Stimulated activated CD4-positive, alpha-beta T cell treated with anti-CD3 and anti-CD28 coated beads, Interleukin-1b, Interleukin-23, amount 100 ng/mL, for 48 hours (primary cell): ENCODE measurements around the gene PAX8.

Experiments
- DNase-seq: peaks from one replicate; pipeline ENCODE4 v3.0.0-alpha.2; 2020

The PAX8 gene

DNA sequence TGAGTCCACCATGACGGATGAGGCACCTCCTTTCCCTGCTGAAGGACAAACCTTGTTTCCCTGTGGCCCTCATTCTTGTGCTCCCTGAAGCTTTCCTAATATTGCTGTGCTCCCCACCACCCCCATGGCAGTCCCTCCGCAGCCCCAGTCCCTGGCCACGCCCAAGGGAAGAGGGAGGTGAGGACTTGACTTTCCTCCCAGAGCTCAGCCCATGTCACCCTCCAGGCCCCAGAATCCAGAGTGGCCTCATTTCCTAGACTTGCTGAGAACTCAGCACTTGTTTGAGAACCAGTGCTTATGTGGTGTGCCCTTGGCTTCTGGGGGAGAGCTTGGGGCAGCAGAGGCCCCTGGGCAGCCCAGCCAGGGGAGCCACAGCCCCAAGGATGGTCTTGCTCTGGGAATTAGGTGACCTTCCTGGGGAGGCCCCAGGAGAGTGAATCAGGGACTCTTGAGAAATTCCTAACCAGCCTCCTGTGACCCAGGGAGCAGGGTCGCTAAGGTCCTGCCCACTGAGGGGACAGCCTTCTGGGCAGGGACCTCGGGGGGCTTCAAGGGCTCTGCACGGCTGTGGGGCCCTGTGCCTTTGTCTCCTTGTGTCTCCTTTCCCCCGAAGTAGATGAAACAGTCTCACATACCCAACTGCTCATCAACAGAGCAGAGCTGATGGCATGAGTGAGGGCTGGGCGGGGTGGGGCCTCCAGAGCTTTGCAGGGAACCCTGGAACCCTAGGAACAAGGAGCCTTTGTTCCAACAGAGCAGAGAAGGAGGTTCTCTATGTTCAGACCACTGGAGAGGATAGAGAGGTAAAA lies 77.0 kb downstream of the PAX8 start:
- DNase-seq: no peak

DNA sequence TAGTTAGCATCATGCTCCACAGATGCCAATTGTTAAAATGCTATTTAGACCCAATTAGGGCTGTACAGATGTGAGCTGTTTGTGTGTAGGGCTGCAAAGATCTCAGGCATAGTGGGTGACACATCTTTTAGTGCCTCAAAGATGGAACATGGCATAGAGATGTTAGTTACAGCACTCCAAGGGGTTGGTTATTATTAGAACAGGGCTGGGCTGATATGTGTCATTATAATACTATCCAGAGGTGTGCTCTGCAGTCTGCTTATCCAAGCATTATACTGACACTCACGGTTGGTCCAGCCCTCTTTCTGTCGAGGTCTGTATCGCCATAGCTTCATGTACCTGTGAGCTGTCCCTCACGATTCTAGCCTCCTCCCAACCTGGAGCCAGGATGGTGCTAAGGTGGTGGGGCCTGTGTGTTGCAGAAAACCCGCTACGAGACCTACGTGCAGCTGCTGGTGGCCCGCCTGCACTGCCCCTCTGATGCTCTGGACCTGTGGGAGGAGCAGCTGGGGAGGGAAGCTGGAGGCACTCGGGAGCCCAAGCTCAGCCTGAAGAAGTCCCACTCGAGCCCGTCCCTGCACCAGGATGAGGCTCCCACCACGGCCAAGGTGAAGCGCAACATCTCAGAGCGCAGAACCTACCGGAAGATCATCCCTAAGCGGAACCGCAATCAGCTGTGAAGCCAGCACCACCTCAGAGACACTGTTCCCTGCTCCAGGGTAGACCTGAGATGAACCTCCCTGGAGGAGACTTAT lies 77.8 kb downstream of the PAX8 start:
- DNase-seq: no peak

DNA sequence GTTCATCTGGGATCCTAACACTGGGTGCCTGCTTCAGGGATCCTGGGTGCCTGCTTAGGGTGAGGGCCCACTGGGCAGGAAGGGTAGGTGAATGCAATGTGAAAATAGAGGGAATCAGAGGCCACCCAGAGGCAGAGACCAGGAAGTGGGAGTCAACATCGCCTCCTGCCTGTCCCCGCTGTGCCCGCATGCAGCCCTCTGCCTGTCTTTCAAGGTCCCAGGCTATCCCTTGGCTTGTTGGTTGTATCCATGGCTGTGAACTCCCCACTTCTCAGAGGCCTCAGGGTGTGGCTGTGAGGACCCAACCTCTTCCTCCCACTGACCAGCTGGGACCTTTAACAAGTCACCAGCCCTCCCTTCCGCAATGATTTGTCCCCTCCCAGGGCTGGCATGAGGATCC lies 78.5 kb downstream of the PAX8 start:
- no peak for DNase-seq

DNA sequence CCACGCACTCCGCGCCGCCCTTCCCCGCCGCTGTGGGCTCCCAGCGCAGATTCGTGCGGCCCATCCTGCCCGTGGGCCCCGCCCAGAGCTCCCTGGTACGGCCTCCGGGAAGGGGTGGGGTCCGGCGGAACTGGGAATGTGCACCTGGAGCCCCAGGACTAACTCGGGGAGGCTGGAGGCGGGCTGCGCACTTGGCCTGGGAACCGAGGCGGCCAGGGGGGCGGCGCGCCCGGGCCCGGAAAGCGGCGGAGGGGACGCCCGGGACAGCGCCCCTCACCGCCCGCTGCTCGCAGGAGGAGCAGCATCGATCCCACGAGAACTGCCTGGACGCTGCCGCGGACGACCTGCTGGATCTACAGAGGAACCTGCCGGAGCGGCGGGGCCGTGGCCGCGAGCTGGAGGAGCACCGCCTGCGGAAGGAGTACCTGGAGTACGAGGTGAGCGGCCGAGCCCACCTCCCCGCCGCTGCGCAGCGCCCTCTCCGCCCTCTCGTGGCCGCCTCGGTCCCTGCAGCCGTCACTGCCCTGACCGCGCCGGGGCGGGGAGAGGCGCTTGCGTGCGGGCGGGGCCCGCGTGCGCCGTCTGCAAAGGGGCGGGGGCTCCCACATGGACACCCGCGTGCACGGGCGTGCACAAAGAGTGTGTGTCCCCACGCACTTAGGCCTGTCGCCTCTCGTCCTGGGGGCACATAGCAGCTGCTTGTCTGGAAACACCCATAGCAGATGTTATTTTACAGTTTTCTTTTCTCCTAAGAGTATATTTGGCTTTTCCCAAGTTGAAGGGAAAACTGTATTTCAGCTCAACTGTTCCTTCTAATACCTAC lies 79.7 kb downstream of the PAX8 start:
- DNase-seq: peak; percentile 82

DNA sequence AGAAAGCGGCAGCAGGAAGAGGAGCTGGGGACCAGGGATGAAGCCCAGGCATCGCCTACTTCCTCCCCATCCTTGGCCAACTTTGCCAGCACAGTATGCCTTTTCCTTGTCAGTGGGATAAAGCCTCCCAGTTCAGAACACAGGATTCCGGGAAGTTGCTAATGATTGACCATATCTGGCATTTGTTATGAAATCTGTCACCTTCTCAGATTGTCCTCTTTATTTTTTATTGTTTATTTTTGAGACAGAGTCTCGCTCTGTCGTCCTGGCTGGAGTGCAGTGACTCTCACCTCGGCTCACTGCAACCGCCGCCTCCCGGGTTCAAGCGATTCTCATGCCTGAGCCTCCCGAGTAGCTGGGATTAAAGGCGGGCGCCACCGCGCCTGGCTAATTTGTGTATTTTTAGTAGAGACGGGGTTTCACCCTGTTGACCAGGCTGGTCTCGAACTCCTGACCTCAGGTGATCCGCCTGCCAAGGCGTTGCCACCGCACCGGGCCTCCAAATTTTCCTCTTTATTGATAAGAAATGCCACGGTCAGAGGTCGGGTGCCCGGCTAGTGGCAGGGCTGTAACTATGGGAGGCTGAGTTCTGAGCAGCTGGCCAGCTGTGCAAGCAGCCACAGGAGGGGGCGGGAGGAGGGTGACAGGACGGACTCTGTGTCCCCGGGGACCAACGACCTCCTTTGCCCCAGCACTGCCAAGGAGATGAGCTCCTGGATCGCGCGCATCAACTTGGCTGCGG lies 80.5 kb downstream of the PAX8 start:
- no peak for DNase-seq

DNA sequence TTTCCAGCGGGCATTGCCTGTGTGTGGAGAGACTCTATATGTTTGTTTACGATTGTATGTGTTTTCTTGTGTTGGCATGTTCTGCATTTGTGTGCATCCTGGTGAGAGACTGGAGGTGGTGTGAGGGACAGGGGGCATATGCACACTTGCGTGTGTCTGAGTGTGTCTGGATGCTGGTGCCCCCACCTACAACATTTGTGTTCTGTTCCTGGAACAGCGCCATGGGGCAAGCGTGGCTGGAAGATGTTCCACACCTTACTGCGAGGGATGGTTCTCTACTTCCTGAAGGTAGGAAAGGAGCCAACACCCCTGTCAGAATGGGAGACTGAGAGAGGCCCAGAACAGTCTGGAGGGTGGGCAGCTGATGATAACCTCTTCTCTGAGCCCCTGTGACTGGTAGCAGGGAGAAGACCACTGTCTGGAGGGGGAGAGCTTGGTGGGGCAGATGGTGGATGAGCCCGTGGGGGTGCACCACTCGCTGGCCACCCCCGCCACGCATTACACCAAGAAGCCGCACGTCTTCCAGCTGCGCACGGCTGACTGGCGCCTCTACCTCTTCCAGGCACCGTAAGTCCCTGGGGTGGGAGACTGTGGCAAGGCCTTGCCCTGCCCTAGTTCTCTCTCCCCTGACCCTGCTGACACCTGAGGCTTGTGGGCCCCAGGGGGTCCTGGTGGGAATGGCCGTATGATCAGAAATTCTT lies 81.2 kb downstream of the PAX8 start:
- DNase-seq: no peak

DNA sequence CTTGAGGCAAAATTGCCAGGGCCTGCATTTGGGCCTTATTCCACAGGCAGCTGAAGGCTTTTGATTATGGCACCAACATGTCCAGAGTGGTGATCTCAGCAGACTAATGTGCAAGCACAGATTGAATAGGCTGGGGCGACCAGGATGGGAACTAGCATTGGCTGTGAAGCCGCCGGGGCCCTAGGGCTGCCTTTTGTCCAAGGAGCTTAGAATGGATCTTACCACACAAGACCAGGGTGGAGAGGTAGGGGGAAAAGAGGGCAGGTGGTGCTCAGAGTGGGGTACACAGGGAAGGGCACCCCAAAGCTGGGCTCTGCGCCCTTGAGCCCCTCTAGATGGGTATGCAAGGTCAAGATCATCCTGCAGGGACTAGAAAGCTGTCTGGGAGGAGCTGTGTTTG lies 81.9 kb downstream of the PAX8 start:
- no peak for DNase-seq

DNA sequence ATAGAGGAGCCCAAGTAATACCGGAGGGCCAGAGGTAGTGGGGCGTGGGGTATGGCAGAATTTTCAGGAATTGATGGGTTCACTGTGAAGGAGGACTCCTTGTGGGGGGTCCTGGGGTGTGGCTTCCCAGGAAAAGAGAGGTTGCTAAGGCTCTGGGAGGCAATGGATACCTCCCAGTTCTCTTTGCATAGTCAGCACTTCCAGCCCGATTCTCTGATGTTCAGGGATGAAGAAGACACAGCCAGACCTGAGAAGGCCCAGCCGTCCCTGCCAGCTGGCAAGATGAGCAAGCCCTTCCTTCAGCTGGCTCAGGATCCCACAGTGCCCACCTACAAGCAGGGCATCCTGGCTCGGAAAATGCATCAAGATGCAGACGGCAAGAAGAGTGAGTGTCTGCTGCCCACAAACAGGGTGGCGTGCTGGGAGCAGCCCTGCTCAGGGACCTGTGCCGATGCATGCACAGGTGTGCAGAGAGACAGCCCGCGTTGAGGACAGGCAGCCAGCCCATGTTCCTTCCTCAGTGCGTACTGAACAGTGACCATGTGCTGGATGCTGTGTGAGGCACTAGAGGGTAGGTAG lies 82.7 kb downstream of the PAX8 start:
- DNase-seq: no peak

DNA sequence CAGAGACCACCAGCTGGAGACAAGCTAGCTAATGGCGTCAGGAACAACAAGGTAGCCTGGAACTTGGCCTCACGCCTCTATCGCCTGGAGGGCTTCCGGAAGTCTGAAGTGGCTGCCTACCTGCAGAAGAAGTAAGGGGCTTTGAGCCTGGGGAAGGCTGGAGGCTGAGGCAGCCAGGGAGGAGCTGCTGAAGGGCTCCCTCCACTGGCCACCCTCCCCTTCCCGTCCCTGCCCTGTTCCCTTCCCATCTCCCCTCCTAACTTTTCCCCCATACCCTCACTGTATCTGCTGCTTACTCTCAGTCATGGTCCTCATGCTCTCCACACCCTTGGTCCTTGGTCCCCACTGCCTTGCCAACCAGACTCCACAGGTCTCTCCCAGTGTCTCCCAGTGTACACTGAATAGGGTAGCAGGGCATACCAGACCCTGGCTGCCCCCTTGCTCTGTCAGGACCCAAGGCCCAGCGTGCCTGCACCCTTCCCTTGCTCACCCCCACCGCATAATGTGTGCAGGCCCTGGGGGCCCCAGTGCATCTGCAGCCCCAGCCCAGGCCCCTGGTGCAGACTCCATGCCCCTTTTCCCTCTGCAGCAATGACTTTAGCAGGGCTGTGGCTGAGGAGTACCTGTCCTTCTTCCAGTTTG lies 86.1 kb downstream of the PAX8 start:
- DNase-seq: no peak

DNA sequence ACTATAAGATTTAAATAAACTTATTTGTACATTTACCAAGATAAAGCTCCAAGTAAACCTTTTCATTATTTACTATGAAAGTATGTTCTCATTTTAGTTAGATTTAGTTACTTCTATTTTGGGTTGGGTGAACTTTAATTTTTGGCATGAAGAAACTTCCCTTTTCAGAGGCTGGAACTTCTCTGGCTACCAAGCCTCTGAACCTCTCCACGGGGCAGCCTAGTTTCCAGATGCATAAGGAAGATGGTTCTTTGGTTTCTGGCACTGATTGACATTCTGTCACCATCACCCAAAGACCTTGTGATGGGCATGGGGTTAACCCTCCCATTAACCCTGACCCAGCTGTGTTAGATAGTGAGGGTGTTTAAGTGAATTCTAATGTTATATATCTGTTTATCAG lies 87.8 kb downstream of the PAX8 start:
- DNase-seq: no peak

DNA sequence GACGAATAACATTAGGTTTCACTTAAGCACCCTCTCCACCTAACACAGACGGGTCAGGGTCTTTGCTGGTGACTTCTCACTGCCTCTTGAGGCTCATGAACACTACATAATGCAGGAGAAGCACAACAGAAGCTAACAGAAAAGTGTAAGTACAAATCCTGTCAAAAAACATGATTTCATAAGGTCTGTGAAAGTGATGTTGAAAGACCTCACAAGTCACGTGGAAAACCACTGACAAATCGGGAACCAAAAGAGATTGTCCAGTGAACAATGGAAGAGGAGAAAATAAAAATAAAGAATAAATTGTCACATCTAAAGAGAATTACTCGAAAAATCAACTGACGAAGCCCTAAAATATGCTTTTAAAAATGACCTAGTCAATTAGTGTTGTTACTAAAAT lies 91.0 kb downstream of the PAX8 start:
- DNase-seq: no peak

DNA sequence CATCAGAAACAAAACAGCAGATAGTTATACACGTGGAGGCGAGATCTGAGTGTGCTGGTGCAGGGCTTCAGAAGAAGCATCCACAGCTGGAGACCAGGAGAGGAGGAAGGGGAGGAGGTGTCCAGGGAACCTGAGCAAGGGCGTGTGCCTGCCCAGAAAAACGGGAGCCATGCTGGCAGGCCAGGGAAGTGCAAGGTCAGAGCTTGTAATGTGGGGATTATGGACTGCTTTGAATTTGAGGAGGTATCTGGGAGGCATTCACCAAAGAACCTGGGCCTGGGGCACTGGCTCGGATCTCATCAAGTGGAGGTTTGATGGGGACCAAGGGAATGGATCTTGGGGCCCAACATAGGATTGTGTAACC lies 92.3 kb downstream of the PAX8 start:
- DNase-seq: no peak

DNA sequence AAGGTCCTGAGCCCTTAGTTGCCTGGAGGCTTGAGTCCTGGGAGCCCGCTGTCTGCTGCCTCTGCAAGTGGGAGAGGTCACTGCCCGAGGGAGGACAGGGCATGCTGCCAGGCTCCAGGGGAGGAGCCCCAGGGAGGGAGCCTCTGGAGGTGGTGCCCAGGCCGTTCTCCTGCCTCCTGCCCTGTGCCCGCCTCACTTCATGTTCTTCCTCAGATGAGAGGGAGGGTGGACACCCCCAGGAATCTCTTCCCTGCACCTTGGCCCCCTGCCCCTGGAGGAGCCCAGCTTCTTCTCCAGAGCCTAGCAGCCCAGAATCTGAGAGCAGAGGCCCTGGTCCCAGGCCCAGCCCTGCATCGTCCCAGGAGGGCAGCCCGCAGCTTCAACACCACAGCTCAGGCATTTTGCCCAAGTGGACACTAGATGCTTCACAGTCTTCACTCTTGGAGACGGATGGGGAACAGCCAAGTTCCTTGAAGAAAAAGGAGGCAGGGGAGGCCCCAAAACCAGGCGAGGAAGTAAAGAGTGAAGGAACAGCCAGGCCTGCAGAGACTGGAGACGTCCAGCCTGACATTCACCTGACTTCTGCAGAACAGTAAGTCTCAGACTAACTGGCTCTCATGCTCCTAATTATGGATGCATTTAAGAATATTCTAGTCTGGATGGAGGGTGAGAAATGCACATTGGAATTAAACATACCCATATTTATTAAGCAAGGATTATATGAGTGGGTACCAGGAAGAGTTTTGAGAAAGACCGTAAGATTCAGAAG lies 92.9 kb downstream of the PAX8 start:
- no peak for DNase-seq

DNA sequence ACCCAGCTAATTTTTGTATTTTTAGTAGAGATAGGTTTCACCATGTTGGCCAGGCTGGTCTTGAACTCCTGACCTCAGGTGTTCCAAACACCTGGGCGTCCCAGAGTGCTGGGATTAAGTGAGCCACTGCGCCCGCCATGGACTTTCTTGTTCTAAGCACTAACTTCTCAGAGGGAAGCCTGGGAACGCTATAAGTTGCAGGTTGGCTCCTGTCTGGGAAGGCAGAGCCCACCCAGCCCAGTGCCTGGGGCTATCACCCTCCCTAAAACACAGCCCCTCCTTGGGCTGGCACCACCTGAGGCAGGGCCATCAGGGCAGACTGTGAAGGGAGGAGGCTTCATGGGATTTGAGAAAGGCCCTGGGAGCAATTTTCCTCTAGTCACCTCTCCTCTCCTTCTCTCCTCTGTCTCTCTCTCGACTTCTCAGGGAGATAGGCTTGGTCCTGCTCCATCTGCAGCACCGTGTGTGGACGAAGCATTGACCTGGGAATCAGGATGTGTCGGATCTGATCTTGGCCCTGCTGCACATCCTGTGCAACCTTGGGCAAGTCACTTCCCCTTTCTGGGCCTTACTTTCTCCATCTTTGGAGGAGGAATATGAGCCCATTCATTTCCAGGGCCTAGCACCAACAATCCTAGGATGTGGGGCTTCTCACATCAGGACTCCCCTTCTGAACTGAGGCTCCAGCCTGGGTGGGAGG lies 94.0 kb downstream of the PAX8 start:
- no peak for DNase-seq

DNA sequence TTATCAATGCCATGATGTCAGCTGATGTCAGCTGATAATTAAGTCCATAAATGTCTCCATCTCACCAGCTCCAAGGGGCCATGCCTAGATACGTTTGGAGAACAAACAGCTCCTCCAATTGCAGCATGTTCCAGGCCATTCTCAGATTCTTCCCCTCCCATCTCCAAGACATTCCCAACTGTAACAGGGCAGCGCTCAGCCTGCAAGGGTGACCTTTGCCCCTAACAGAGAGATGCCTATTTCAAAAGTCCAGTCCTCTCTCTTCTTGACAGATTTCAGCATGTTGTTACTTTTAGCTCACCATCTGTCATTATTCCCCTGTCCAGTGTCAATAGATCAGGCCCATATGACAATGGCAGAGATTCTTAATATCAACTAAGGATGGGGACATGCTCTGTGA lies 95.0 kb downstream of the PAX8 start:
- no peak for DNase-seq

DNA sequence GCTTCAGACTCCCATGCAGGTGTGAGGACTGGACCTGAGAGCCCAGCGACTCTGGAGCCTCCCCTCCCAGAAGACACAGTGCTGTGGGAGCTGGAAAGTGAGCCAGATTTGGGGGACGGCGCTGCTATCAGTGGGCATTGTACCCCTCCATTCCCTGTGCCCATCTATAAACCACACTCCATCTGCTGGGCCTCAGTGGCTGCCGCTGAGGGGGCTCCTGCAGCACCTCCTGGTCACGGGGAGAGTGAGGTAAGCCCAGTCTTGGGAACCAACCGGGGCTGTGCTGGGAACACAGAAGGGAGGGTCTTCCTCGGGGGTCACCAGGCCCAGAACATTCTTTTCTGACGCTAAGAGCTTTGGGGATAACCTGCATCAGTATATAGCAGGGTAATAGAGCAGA lies 95.5 kb downstream of the PAX8 start:
- DNase-seq: no peak

DNA sequence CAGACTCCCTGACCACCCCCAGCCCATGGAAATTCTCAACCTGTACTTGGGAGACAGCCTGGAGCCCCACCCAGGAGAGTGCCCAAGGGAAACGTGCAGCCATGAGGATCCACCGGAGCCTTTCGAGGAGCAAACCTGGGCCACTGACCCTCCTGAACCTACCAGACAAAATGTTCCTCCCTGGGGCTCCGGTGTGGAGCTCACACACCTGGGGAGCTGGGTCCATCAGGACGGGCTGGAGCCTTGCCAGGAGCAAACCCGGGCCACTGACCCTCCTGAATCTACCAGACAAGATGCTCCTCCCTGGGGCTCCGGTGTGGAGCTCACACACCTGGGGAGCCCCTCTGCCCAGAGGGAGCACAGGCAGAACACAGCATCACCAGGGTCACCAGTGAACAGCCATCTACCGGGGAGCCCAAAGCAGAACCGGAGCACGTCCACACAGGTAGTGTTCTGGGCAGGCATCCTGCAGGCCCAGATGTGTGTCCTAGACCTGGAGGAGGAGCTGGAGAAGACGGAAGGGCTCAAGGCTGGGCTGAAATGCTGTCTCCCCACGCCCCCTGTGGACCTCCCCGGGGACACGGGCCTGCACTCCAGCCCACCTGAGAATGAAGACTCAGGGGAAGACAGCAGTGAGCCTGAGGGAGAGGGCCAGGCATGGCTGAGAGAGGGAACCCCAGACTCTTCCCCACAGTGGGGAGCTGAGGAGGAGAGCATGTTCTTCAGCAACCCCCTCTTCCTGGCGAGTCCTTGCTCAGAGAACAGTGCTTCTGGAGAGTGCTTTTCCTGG lies 96.1 kb downstream of the PAX8 start:
- no peak for DNase-seq

DNA sequence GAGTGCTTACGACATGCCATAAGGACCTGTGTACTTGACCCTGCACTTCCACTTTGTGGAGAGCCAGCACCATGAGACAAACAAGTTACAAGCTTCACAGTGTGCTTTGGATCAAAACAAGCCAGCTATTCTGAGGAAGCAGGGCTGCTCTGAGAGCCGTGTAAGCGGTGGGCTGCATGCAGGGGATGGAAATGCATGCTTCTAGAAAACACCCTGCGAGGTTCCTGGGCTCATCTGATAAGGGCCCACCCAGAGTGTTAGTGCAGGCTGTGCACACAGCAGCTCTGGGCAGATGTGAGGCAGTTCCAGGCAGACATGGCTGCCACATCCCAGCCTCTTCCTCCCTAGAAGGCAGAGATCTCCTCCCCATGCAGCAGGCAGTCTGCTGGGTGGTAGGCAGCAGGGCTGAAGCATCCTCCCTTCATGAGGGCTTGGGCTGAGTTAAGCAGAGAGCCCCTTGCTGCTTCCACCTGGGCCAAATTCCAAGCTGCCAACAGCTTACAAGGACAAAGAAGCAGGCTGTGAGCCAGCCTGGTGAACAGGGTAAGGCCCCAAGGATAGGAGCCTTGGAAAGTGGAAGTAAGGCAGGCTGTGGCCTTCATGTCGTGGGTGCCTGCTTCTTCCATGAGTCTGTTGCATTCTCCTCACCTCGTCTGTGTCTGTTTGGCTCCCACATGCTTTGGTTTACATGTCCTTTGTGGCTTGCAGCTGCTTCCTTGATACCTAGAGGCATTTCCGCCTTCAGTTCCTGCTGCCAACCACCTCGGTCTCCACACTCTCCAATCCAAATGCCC lies 97.3 kb downstream of the PAX8 start:
- DNase-seq: no peak
